CD4-positive, alpha-beta T cell (primary cell): ENCODE results near the gene RTL9. TPM values are rescaled to one million over a fixed set of nuclear protein-coding genes. Genes with fewer than 3 reads are reported as not detected.

Source experiments
- ATAC-seq: fragments of 200-7000 bp; cut with Tn5 transposase; one replicate; pipeline ENCODE4 v1.10.0; 2022; ENCODE audit warnings: mild to moderate bottlenecking; ENCODE audit not compliant: poor library complexity
- CTCF ChIA-PET: fragments of 350-600 bp; sonication (Branson Sonifier 250); formaldehyde crosslinking; loops from one replicate; lab custom pipeline; 2021; ENCODE audit warnings: antibody characterized with exemption, inconsistent platforms; lab: Charles Lee
- POLR2A ChIA-PET: fragments of 350-600 bp; sonication (Branson Sonifier 250); formaldehyde crosslinking; loops from one replicate; lab custom pipeline; 2021; ENCODE audit warnings: antibody characterized with exemption, inconsistent platforms; lab: Charles Lee
- DNase-seq, 14 experiments: peaks; one replicate each; pipeline ENCODE4 v3.0.0-alpha.2; 2013 to 2020; ENCODE audit warnings: mixed read lengths in 2 of 14
- H3K27ac ChIP-seq, 2 donors: one replicate each; pipeline versions ENCODE4 v1.5.1 to v1.7.0; 2013; ENCODE audit warnings: low read length in 2 of 2, low read depth in 1 of 2, mild to moderate bottlenecking in 1 of 2
- H3K27me3 ChIP-seq, 2 experiments: 1 replicate in 1 of 2; 2 replicates in 1 of 2; pipeline versions ENCODE4 v1.6.1 to v1.7.0; 2013; ENCODE audit warnings: low read length in 2 of 2, control low read depth in 1 of 2, mild to moderate bottlenecking in 1 of 2, moderate library complexity in 1 of 2; ENCODE audit not compliant: insufficient read depth in 2 of 2, control insufficient read depth in 1 of 2
- H3K36me3 ChIP-seq: one replicate; pipeline ENCODE4 v1.6.1; 2013; ENCODE audit warnings: low read length, control low read depth; ENCODE audit not compliant: insufficient read depth
- H3K4me1 ChIP-seq: one replicate; pipeline ENCODE4 v1.6.1; 2013; ENCODE audit warnings: low read length, control low read depth; ENCODE audit not compliant: insufficient read depth
- H3K4me3 ChIP-seq: one replicate; pipeline ENCODE4 v1.5.1; 2013; ENCODE audit warnings: mild to moderate bottlenecking, low read length, moderate library complexity
- H3K9me3 ChIP-seq, 2 experiments: 1 replicate in 1 of 2; 2 replicates in 1 of 2; pipeline versions ENCODE4 v1.6.1 to v1.7.0; 2013; ENCODE audit warnings: low read length in 2 of 2, mild to moderate bottlenecking in 2 of 2, control low read depth in 1 of 2, moderate library complexity in 1 of 2; ENCODE audit not compliant: control insufficient read depth in 1 of 2, insufficient read depth in 1 of 2
- H3K27ac Mint-ChIP-seq: one replicate; pipeline ENCODE4 v1.8.0; 2020; ENCODE audit warnings: mixed read lengths
- H3K27me3 Mint-ChIP-seq: one replicate; pipeline ENCODE4 v1.8.0; 2021; ENCODE audit warnings: mixed read lengths
- H3K36me3 Mint-ChIP-seq: one replicate; pipeline ENCODE4 v1.8.0; 2021; ENCODE audit warnings: low read depth, mixed read lengths
- H3K4me1 Mint-ChIP-seq: one replicate; pipeline ENCODE4 v1.8.0; 2021; ENCODE audit warnings: low read depth, mixed read lengths
- H3K4me3 Mint-ChIP-seq: one replicate; pipeline ENCODE4 v1.8.0; 2020; ENCODE audit warnings: mild to moderate bottlenecking, mixed read lengths
- H3K9me3 Mint-ChIP-seq: one replicate; pipeline ENCODE4 v1.8.0; 2020; ENCODE audit warnings: mixed read lengths
- intact Hi-C, 2 experiments: fragments of 100-400 bp; cut with DNase I in 1 of 2; cut with micrococcal nuclease in 1 of 2; formaldehyde crosslinking; loops; one replicate each; pipeline versions ENCODE4 v1.15.1 to v1.9.0; 2023 to 2025; cut with DNase I, micrococcal nuclease
- total RNA-seq, 174 experiments: library from RNA in 2 of 174; stranded (reverse) in 2 of 174; gene quantifications; one replicate each; pipeline ENCODE4 v1.2.3 and lab custom pipeline; 2021 to 2026
- TF ChIP-seq, protein P1 (sequence below): fragments of 200-600 bp; IDR thresholded peaks from one replicate; pipeline ENCODE4 v1.8.0; 2022; ENCODE audit warnings: antibody characterized with exemption, mild to moderate bottlenecking

The RTL9 gene
- total RNA-seq, 2 experiments from 2014 or later, result not detected

DNA sequence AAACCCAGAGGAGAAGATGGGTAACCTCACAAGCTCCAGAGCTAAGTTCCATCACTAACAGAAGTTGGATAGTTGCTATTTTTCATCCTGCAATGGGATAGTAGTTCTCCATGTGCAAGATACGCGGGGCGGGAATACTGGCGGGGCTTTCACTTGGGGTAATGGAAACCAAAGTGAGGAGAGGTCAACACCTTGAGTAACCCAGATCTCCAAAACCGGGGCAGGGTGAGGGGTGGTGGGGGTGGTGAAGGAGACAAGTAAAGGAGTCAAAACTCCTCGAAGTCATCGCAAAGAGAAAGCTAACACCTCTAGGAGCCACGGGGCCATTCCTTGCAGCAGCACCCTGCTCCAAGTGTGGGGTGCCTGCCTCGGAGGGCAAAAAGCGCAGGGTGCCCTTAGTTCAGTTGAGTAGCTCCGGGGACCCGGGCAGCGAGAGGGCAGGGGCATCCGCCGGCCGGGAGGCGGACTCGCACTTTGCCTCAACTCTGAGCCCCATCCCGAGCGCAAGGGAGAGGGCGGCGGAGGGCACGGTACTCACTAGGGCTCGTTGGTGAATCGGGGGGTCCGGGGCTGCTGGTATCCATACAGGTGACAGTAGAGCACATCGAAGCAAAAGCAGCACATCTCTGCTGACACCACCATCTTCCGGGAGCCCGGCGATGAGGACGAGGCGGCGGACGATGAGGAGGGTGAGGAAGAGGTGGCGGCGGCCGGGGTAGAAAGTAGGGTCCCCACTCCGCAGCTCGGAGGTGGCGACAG is 41.4 kb upstream of the RTL9 start:
- DNase-seq (peak in 11 of 14 experiments; percentile 9 to 43 (median 18)), ATAC-seq (peak; percentile 17)
- H3K4me3 ChIP-seq, result peak overlapping the region; percentile 97
- H3K36me3 ChIP-seq, result no peaks in the 10 kb centered on the region
- ChIA-PET CTCF (no interaction called here), POLR2A (interaction anchor here (0.7 to 3.2 kb wide), 15 partner anchors 9 to 1364 kb away, joined by 3 to 32 read pairs (median 6); partner anchors contain the start of genes ACSL4, ALG13 and TMEM164)
- Mint-ChIP-seq H3K27ac (peak overlapping the region; percentile 96), H3K9me3 (no peaks in the 10 kb centered on the region), H3K4me3 (peak overlapping the region; percentile 93), H3K4me1 (peaks cover 51% of the 10 kb centered on the region), H3K36me3 (peaks cover 24% of the 10 kb centered on the region), H3K27me3 (no peaks in the 10 kb centered on the region)
- H3K4me1 ChIP-seq, result peaks cover 11% of the 10 kb centered on the region
- peak overlapping the region; percentile 67 to 70 for H3K27ac ChIP-seq
- no peaks in the 10 kb centered on the region for H3K9me3 ChIP-seq
- TF ChIP-seq, protein P1, sequence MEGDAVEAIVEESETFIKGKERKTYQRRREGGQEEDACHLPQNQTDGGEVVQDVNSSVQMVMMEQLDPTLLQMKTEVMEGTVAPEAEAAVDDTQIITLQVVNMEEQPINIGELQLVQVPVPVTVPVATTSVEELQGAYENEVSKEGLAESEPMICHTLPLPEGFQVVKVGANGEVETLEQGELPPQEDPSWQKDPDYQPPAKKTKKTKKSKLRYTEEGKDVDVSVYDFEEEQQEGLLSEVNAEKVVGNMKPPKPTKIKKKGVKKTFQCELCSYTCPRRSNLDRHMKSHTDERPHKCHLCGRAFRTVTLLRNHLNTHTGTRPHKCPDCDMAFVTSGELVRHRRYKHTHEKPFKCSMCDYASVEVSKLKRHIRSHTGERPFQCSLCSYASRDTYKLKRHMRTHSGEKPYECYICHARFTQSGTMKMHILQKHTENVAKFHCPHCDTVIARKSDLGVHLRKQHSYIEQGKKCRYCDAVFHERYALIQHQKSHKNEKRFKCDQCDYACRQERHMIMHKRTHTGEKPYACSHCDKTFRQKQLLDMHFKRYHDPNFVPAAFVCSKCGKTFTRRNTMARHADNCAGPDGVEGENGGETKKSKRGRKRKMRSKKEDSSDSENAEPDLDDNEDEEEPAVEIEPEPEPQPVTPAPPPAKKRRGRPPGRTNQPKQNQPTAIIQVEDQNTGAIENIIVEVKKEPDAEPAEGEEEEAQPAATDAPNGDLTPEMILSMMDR, result no peak
- intact Hi-C loops, result loop anchor here (2.0 to 10.0 kb wide), 6 partner anchors 90 to 782 kb away; partner anchors contain the start of genes ACSL4 (in 1 of the 2) and NXT2 (in 1 of the 2)
- H3K27me3 ChIP-seq, result no peaks in the 10 kb centered on the region

DNA sequence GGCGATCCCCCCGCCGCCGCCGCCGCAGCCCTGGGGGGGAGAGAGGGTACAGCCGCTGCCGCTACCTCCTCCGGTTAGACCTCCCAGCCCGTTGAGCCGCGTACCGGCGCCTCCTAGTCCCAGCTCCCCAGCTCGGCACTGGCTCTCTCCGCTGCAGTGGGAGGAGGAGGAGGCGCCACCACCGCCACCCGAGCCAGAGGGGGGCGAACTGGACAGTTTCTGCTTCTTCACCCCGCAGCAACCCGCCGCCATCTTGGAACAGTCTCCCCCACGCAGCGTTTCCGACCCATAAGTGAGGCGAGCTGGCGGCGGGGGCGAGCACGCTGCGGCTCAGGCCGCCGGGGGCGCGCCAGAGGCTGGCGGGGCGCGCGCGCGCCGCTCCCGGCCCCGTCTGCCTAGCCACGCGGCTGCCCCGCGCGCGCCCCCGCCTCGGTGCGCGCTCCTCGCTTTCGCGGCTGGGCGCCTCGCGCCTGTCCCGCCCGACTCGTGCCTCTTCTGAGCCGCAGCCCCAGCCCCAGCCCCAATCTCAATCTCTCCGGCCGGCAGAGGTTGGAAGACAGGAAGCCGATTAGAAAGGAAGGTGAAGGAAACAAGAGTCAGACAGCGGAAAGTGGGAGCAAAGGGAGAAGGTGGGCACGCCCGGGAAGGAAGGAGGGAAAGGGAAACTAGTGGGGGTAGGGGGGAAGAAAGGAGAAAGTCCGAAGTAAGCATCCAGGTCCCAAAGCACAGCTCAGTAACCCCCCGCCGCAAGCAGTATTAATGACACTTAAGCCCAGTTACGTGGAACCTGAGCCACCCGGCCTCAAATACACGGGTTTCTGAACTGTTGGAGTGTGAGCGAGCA is 40.6 kb upstream of the RTL9 start, which contains the start of gene AMMECR1:
TSS of gene AMMECR1 (minus strand) at position 266 of the 844 bp plus-strand sequence. CDS start at position 252, 14 bp downstream.
- POLR2A ChIA-PET, result interaction anchor here (0.6 to 3.2 kb wide), 18 partner anchors 8 to 1363 kb away, joined by 3 to 32 read pairs (median 4); partner anchors contain the start of genes ACSL4, ALG13 and TMEM164
- Mint-ChIP-seq H3K27ac (peak within 1 kb of the TSS; percentile 96), H3K4me1 (peaks cover 44% of the 10 kb centered on the region), H3K4me3 (peak within 1 kb of the TSS; percentile 95), H3K9me3 (no peaks in the 10 kb centered on the region), H3K36me3 (peaks cover 24% of the 10 kb centered on the region), H3K27me3 (no peaks in the 10 kb centered on the region)
- intact Hi-C loops, result loop anchor here (2.0 to 10.0 kb wide), 6 partner anchors 89 to 783 kb away; partner anchors contain the start of genes ACSL4 (in 1 of the 2) and NXT2 (in 1 of the 2)
- Histone ChIP-seq H3K9me3 (no peaks in the 10 kb centered on the region), H3K36me3 (no peaks in the 10 kb centered on the region), H3K27ac (peak within 1 kb of the TSS; percentile 69 to 71), H3K27me3 (no peaks in the 10 kb centered on the region), H3K4me1 (peaks cover 11% of the 10 kb centered on the region), H3K4me3 (peak within 1 kb of the TSS; percentile 97)
- ATAC-seq (peak; percentile 84), DNase-seq (peak; percentile 66 to 92 (median 77))
- TF ChIP-seq, protein P1, result no peak
- CTCF ChIA-PET, result interaction anchor here (0.5 to 1.2 kb wide), 2 partner anchors 48 to 369 kb away, joined by 3 to 4 read pairs; no protein-coding TSS in a partner anchor

DNA sequence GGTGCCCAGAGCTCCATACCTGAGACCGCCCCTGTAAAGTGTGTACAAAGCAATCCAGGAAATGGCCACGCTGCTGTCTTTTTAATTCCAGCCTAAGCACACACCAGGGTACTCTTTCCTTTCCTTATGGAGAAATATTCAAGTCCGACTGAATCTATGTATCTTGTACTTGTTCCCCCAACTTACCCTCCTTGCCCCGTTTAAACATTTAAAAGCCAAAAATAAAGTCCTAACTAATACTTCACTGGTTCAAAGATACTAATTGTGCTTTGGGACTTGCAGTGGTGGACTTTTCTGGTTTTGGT is 40.0 kb upstream of the RTL9 start:
- no peaks in the 10 kb centered on the region for H3K27me3 ChIP-seq
- H3K4me3 ChIP-seq, result peak overlapping the region; percentile 97
- ATAC-seq (no peak), DNase-seq (peak in 2 of 14 experiments; percentile 36 to 42)
- Mint-ChIP-seq H3K9me3 (no peaks in the 10 kb centered on the region), H3K36me3 (peaks cover 24% of the 10 kb centered on the region), H3K4me3 (peak overlapping the region; percentile 95), H3K27me3 (no peaks in the 10 kb centered on the region), H3K4me1 (peaks cover 38% of the 10 kb centered on the region), H3K27ac (peak overlapping the region; percentile 96)
- peaks cover 10% of the 10 kb centered on the region for H3K4me1 ChIP-seq
- CTCF ChIA-PET, result interaction anchor here (1.2 kb wide), 1 partner anchor 49 kb away, joined by 3 read pairs; no protein-coding TSS in a partner anchor
- TF ChIP-seq, protein P1, result no peak
- H3K27ac ChIP-seq, result peak overlapping the region; percentile 69 to 71
- no peaks in the 10 kb centered on the region for H3K36me3 ChIP-seq
- no peaks in the 10 kb centered on the region for H3K9me3 ChIP-seq
- intact Hi-C loops, result loop anchor here (5.0 to 10.0 kb wide), 5 partner anchors 89 to 784 kb away; partner anchors contain the start of genes ACSL4 (in 1 of the 2) and NXT2 (in 1 of the 2)
- POLR2A ChIA-PET, result interaction anchor here (0.7 to 3.2 kb wide), 9 partner anchors 14 to 1363 kb away, joined by 3 to 32 read pairs (median 11); partner anchors contain the start of genes ACSL4 and ALG13
